Thoracic aorta (tissue), 2 donors: Measurements from ENCODE around the gene GOLGA3. TPM values are rescaled to one million over a fixed set of nuclear protein-coding genes. Genes with fewer than 3 reads are reported as not detected.
"Not testable (repeated sequence)": the region's sequence is repeated elsewhere in the genome, so short reads cannot be mapped to it uniquely, and the experiment has no call there.

ENCODE experiments used
- ATAC-seq: fragments of 150-250 bp; one replicate; pipeline ENCODE4 v1.8.0; 2017; ENCODE audit warnings: low read depth; ENCODE audit not compliant: insufficient number of reproducible peaks, low FRiP score
- DNase-seq: peaks from one replicate; pipeline ENCODE4 v3.0.0-alpha.2; 2020; ENCODE audit warnings: low spot score
- H3K27ac ChIP-seq, 2 donors: fragments of 200-600 bp; sonication (generic); 1 replicate in 1 of 2; 2 replicates in 1 of 2; pipeline ENCODE4 v1.5.1; 2016; ENCODE audit warnings: mild to moderate bottlenecking in 2 of 2, moderate library complexity in 2 of 2
- H3K27me3 ChIP-seq: fragments of 200-600 bp; sonication (generic); replicated peaks from 2 replicates; pipeline ENCODE4 v1.6.0; 2016; ENCODE audit warnings: mild to moderate bottlenecking; ENCODE audit not compliant: insufficient read depth
- H3K36me3 ChIP-seq: fragments of 200-600 bp; sonication (generic); one replicate; pipeline ENCODE4 v1.5.1; 2016
- H3K4me1 ChIP-seq, 2 donors: fragments of 200-600 bp; sonication (generic); 1 replicate in 1 of 2; 2 replicates in 1 of 2; pipeline versions ENCODE4 v1.5.1 to v1.6.0; 2016; ENCODE audit warnings: low read depth in 2 of 2, mild to moderate bottlenecking in 1 of 2; ENCODE audit not compliant: control insufficient read depth in 1 of 2
- H3K4me3 ChIP-seq: fragments of 200-600 bp; sonication (generic); 2 replicates; pipeline ENCODE4 v1.5.1; 2016; ENCODE audit warnings: mild to moderate bottlenecking
- H3K9me3 ChIP-seq: fragments of 200-600 bp; sonication (generic); 2 replicates; pipeline ENCODE4 v1.5.1; 2016
- CTCF ChIP-seq: fragments of 200-600 bp; sonication (generic); IDR thresholded peaks from one replicate; pipeline ENCODE4 v1.5.1; 2019; ENCODE audit warnings: antibody characterized with exemption
- total RNA-seq, 2 donors: library from RNA; depleted of rRNA; stranded (reverse); fragments of >200 nt; gene quantifications; one replicate each; pipeline versions ENCODE4 v1.1.0 to v1.2.3, GENCODE V29; 2016

The GOLGA3 gene
- total RNA-seq, 2 donors from 2014 or later = 125 to 137 TPM

- DNase-seq = no peak
- no peak for TF ChIP-seq CTCF
- Histone ChIP-seq H3K36me3 (peaks cover 82% of the 10 kb centered on the region), H3K27ac (no peak overlapping the region), H3K9me3 (no peaks in the 10 kb centered on the region), H3K27me3 (no peaks in the 10 kb centered on the region), H3K4me3 (no peak overlapping the region), H3K4me1 (peaks cover 0 to 4% of the 10 kb centered on the region in 2 donors)
- ATAC-seq = no peak
Observed at GRCh38 chr12:132781938-132782337, 46.7 kb downstream of the GOLGA3 start.

GRCh38 chr12:132779781-132780353 is 48.8 kb downstream of the GOLGA3 start:
- Histone ChIP-seq H3K27ac (no peak overlapping the region), H3K36me3 (peaks cover 79% of the 10 kb centered on the region), H3K9me3 (no peaks in the 10 kb centered on the region), H3K4me3 (no peak overlapping the region), H3K27me3 (no peaks in the 10 kb centered on the region), H3K4me1 (peaks cover 0 to 5% of the 10 kb centered on the region in 2 donors)
- DNase-seq (no peak), ATAC-seq (no peak)
- no peak for TF ChIP-seq CTCF

- ATAC-seq = no peak
- no peak overlapping the region for H3K27ac ChIP-seq
- TF ChIP-seq CTCF = no peak
Observed at GRCh38 chr12:132777614-132778013, 51.1 kb downstream of the GOLGA3 start.

GRCh38 chr12:132776816-132777568 is 51.7 kb downstream of the GOLGA3 start:
- no peak for TF ChIP-seq CTCF
- H3K36me3 ChIP-seq = peaks cover 80% of the 10 kb centered on the region
- H3K4me1 ChIP-seq = peaks cover 0 to 5% of the 10 kb centered on the region in 2 donors
- H3K27ac ChIP-seq = no peak overlapping the region
- no peaks in the 10 kb centered on the region for H3K9me3 ChIP-seq
- ATAC-seq = no peak
- no peak overlapping the region for H3K4me3 ChIP-seq
- no peak for DNase-seq
- no peaks in the 10 kb centered on the region for H3K27me3 ChIP-seq

More at GRCh38 chr12:132777614-132778013, 51.1 kb downstream of the GOLGA3 start:
- Histone ChIP-seq H3K27me3 (no peaks in the 10 kb centered on the region), H3K4me1 (peaks cover 0 to 5% of the 10 kb centered on the region in 2 donors), H3K36me3 (peaks cover 84% of the 10 kb centered on the region), H3K4me3 (no peak overlapping the region), H3K9me3 (no peaks in the 10 kb centered on the region)
- no peak for DNase-seq

GRCh38 chr12:132776230-132776625 is 52.4 kb downstream of the GOLGA3 start:
- not testable (repeated sequence) for DNase-seq, H3K9me3 ChIP-seq, H3K27ac ChIP-seq, H3K4me1 ChIP-seq, ATAC-seq, H3K4me3 ChIP-seq, H3K27me3 ChIP-seq
- peaks cover 79% of the 10 kb centered on the region for H3K36me3 ChIP-seq
